NCI-H1048 (cell line): ENCODE measurements around the gene SKA1.
"Not testable (repeated sequence)": the region's sequence is repeated elsewhere in the genome, so short reads cannot be mapped to it uniquely, and the experiment has no call there.

Experiments
- DNase-seq: peaks from one replicate; lab custom pipeline; 2025; lab: John Stamatoyannopoulos, UW

SKA1 gene

GRCh38 chr18:50429207-50429948 lies 54.5 kb downstream of the SKA1 start:
- DNase-seq, result no peak

GRCh38 chr18:50432915-50433314 lies 58.1 kb downstream of the SKA1 start:
- DNase-seq, result no peak

- DNase-seq, result not testable (repeated sequence)
These were observed 61.9 kb downstream of the SKA1 start for GRCh38 chr18:50436742-50437141.

- no peak for DNase-seq
These were observed 64.7 kb downstream of the SKA1 start for GRCh38 chr18:50439460-50440015.

GRCh38 chr18:50441016-50441415 lies 66.2 kb downstream of the SKA1 start:
- DNase-seq, result no peak

- DNase-seq, result no peak
These were observed 66.7 kb downstream of the SKA1 start for GRCh38 chr18:50441501-50441900.
